Embryonic facial prominence (tissue), 1 donor: Measurements from ENCODE around the gene MYO7B.

ENCODE experiments used
- DNase-seq: peaks from one replicate; pipeline ENCODE4 v3.0.0-alpha.2; 2016; ENCODE audit errors: extremely low spot score

Gene MYO7B

GRCh38 chr2:127609818-127610217 is 74.3 kb downstream of the MYO7B start:
- no peak for DNase-seq

GRCh38 chr2:127610561-127610960 is 75.1 kb downstream of the MYO7B start:
- DNase-seq = no peak

GRCh38 chr2:127611076-127611925 is 75.8 kb downstream of the MYO7B start:
- DNase-seq = no peak

GRCh38 chr2:127612111-127612822 is 76.8 kb downstream of the MYO7B start:
- DNase-seq = no peak

- no peak for DNase-seq
These were observed 78.8 kb downstream of the MYO7B start for GRCh38 chr2:127614246-127614645.

- no peak for DNase-seq
These were observed 79.2 kb downstream of the MYO7B start for GRCh38 chr2:127614731-127615130.

GRCh38 chr2:127615511-127616166 is 80.2 kb downstream of the MYO7B start:
- DNase-seq = no peak

- no peak for DNase-seq
These were observed 83.2 kb downstream of the MYO7B start for GRCh38 chr2:127618551-127619202.

GRCh38 chr2:127619203-127619590 is 83.7 kb downstream of the MYO7B start:
- DNase-seq = no peak

- no peak for DNase-seq
These were observed 84.6 kb downstream of the MYO7B start for GRCh38 chr2:127619877-127620705.

GRCh38 chr2:127620866-127621265 is 85.4 kb downstream of the MYO7B start:
- DNase-seq = no peak

- no peak for DNase-seq
These were observed 86.5 kb downstream of the MYO7B start for GRCh38 chr2:127621981-127622431.

- DNase-seq = no peak
These were observed 87.3 kb downstream of the MYO7B start for GRCh38 chr2:127622561-127623387.

GRCh38 chr2:127623388-127624319 is 88.2 kb downstream of the MYO7B start:
- DNase-seq = no peak

- no peak for DNase-seq
These were observed 88.9 kb downstream of the MYO7B start for GRCh38 chr2:127624320-127624755.

- DNase-seq = no peak
These were observed 89.5 kb downstream of the MYO7B start for GRCh38 chr2:127624756-127625571.

GRCh38 chr2:127625572-127625951 is 90.1 kb downstream of the MYO7B start:
- no peak for DNase-seq

GRCh38 chr2:127626175-127626574 is 90.7 kb downstream of the MYO7B start:
- no peak for DNase-seq
